SU-DHL-6 (cell line): ENCODE data around the gene LRRK1.

Experiments
- EZH2phosphoT487 ChIP-seq: fragments of 200-600 bp; sonication (generic), shearing (Covaris generic); conservative IDR thresholded peaks from 2 replicates; pipeline ENCODE4 v1.6.1; 2018; ENCODE audit warnings: mild to moderate bottlenecking, antibody characterized with exemption, low read length, moderate library complexity, mixed read lengths
- TF ChIP-seq, protein P1 (sequence below): fragments of 200-600 bp; sonication (generic); IDR thresholded peaks from one replicate; pipeline ENCODE4 v1.5.1; 2017; ENCODE audit warnings: antibody characterized with exemption, mild to moderate bottlenecking, low read length, moderate library complexity; ENCODE audit not compliant: insufficient read depth, poor library complexity, severe bottlenecking

GRCh38 chr15:101068961-101069653 is 149.9 kb downstream of the LRRK1 start:
- TF ChIP-seq, protein P1, sequence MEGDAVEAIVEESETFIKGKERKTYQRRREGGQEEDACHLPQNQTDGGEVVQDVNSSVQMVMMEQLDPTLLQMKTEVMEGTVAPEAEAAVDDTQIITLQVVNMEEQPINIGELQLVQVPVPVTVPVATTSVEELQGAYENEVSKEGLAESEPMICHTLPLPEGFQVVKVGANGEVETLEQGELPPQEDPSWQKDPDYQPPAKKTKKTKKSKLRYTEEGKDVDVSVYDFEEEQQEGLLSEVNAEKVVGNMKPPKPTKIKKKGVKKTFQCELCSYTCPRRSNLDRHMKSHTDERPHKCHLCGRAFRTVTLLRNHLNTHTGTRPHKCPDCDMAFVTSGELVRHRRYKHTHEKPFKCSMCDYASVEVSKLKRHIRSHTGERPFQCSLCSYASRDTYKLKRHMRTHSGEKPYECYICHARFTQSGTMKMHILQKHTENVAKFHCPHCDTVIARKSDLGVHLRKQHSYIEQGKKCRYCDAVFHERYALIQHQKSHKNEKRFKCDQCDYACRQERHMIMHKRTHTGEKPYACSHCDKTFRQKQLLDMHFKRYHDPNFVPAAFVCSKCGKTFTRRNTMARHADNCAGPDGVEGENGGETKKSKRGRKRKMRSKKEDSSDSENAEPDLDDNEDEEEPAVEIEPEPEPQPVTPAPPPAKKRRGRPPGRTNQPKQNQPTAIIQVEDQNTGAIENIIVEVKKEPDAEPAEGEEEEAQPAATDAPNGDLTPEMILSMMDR: no peak
- no peak for TF ChIP-seq EZH2phosphoT487
